GM20431 (cell line): ENCODE data around the gene ANKRD1.

ENCODE experiments used
- in situ Hi-C: fragments of 300-500 bp; cut with MseI, MboI; formaldehyde crosslinking; loops from one replicate; pipeline ENCODE4 v1.15.0; 2020; ENCODE audit warnings: low sequenced_read_pairs; ENCODE audit not compliant: unreplicated experiment

ANKRD1 gene

DNA sequence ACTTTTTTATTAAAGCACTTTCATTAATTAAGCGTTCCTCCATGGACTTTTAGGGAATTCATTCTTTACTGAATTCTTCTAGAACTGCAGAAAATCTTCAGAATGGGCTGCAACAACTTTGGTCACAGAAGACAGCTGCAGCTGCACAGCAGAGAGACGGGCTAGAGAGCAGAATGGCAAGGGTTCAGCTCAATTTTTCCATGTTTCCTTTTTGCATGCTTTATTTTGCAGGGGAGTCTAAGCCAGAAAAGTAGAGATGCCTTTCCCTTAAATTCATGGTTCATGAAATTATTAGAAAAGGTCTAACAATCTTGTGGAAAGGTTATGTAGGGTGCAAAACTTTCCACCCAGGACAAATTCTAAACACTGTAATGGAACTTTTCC, 15.4 kb upstream of the ANKRD1 start:
- in situ Hi-C loops = no loop called here

DNA sequence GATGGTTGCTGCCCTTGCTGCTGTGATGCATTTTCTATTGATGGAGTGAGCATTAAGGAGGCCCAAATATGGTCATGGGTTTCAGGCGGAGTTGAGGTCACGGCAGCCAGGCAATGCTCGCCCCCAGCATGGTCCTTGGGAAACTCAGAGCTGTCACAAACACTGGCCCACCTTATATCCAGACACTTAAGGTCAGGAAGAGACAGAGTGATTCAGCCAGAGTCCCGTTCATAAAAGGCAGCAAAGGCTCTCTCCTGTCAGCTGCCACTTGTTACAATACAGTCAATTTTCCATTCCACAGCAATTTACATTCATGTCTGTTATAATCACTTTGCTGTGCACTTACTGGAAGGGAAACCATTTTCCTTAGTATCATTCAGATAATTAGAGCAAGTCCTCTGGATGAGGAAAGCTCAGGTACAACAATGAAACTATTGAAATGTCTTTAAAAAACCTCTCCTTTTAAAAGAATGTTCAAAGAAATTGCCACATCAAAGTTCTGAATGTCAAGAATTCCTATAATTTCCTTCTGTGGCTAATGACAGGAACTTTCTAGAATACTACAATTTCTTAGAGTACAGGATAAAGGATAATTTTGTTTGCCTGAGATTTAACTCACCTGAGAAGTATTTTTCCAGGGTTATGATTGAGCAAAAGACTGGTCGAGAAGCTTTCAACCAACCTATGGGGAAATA, 14.8 kb upstream of the ANKRD1 start:
- in situ Hi-C loops = no loop called here

DNA sequence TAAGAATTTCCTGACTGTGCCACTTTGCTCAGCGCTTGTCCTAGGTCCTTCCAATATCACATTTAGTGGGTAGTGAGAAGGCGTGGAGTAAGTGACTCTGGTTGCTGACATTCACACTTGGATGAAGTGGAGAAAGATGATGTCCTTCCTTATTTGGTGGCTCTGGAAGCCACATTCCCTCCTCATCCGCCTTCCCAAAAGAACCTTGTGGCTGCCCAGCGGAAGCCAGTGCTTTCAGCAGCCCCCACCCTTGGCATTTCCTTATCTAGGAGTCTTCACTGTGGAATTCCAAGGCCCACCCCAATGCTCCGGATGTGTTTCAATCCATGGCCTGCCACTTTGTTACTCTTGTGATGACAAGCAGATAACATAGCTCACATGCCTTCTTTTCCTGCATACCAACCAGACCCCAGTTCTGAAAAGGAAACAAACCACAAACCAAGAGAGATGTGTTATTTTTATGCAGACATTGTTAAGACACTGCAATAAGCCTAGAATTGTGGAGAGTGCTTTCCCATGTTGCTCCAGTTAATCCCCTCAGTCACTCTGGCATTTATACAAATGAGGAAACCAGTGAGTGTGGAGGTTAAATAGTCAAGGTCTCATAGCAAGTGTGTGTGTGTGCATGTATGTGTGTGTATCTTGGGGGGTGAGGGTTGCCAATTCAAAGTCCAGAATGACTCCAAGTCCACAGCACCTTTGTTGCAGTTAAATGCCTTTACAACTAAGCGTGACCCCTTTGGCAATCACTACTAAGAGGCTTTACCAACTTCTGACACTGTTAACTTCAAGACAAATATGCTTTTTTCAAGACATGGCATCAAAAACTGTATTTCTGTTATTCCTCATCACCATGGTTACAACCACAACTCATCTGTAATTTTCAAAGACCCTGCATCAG, 10.3 kb upstream of the ANKRD1 start:
- in situ Hi-C loops = no loop called here

DNA sequence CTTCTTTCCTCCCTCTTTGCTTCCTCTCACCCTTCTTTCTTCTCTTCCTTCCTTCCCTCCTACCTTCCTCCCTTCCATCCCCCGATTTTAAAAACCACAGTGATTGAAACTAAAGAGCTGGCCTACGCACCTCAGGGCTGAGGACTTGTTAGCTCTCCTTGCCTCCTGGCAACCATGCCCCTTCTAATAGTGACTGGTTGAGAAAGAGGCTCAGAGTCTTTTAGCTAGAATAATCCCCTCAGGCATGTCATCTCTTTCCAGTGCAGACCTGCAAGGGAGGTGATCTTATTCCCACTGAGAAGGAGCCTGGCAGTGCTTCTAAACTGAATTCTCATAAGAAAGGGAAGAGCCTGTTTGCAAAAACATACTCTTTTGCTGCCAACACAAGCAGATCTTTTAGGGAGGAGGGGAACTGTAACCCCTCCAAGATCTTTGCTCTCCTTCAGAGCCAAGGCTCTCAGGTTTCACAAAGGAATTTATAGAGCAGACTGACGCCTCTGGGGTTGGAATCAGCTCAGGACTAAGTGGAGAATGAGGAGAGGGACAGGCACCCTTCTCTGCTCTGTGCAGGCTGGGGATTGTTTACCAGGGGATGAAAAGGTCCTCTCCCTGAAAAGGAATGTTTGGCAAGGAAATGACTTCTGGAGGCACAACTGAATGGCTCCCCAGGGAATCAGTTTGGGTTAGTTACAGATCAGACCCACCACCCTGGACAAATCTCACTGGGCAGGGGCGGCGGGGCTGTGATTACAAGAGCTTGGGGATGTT, 9.4 kb upstream of the ANKRD1 start:
- in situ Hi-C loops = no loop called here

DNA sequence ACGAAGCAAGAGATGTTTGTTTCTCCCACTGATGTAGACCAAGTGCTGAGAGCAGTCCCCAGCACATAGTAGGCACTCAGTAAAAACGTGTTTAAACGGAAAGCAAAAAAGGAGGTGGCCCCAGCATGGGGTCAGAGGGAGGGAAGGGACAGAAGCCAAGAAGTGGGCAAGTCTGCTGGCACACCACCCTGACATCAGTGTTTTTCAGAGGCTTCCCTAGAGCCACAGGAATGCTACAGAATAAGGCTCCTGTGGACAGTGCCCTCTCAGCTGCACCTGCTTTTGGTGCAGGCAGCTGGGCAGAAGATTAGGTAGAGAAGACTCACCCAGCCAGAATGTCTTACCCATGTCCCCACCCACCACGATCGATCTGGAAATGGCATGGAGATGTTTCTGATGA, 8.3 kb upstream of the ANKRD1 start:
- in situ Hi-C loops = no loop called here

DNA sequence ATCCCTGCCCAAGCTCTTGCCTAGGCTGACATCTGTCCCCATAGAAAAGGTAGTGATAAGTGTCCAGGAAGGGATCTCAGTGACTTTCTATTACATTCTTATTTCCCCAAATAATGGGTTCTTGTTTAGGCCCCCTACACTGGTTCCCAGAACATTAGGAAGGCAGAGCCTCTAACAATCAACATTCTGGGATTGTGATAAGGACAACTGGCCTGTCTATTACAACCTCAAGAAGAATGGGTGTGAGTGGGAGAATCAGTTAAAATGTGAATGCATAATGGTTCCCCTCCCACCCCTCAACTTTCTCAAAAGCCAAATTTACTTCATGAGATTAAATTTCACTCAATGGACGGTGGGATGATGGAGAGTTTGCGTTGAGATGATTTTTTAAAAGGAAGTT, 6.4 kb upstream of the ANKRD1 start:
- in situ Hi-C loops = no loop called here

DNA sequence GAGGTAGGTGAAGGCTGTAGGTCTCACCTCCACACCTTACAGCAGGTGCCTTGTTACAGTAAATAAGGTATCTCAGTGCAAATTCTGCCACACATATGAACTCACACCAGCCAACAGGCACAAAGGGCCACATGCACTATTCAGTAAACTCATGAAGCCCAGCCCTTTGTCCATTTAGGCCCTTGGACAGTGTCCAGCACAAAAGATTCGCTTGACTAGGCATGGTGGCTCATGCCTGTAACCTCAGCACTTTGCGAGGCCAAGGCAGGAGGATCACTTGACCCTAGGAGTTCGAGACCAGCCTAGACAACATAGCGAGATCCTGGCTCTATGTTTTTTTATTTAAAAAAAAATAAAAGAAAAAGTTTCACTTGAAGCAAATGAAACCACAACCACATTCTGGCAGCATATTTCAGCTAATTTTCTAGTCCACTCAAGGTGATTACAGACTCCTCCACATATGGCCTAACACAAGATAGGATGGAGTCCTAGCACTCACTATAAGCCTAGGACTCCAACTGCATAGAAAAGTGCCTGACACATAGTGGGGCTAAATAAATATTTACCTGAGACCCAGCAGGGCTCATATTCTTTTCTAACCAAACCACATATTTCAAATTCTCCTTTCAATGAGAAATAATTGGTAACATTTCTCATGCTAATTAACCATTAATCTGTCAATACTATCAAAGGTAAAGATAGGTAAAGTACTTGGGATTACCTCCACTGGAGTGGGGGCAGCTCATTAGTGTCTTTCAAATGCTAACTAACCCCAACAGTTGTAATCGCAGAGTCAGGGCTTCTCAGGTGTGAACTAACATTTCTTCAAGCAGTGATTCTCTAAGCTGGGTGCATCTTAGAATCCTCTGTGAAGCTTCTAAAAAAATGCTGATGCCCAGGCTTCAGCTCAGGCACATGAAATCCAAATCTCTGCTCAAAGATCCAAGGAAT, 4.5 kb upstream of the ANKRD1 start:
- in situ Hi-C loops = no loop called here

DNA sequence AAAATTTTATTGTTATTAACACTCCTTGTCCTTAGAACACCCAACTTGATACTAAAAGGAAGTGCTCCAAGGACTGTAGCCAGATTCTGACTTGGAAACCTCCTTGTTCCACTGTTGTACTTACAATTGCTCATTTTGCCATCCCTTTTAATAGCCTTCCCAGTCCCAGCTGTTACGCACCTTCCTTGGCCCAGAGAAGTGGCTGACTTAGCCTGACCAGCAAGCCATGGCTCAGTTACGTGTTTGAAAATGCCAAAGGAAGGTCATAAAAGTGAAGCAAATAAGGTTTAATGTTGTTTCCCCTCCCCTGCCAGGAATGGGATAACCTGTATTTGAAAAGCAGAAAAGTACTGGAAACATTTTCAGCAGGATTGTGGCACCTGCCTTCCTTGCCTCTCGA, 3.7 kb upstream of the ANKRD1 start:
- in situ Hi-C loops = loop anchor here (25.0 kb wide), 1 partner anchor 363 kb away; no protein-coding TSS in a partner anchor

DNA sequence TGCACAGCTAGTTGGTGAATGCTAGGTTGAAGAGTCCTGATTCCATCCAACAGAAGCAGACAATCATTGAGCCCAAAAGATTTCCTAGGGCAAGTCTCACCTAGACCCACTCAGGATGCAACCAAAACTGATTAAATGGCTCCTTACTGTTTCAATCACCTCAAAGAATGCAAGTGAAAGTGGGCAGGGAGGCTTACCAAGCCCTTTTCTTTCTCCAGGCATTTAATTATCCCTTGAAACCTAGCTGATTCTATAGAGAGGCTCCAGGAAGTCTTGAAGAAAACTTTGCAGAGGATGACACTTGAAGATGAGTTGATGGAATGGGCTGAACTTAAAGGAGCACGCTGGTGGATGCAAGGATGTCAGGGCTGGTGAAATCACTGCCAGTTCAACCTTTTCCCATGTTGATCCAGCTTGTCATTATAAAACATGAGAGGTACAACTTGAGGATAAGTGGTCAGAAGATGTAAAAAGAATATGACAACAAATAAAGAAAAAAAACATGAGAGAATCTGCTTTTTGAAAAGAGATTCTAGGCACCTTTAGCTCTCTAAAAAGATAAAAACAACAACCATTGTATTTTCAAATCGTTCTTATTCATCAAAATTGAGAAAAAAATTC, 2.3 kb upstream of the ANKRD1 start:
- in situ Hi-C loops = loop anchor here (25.0 kb wide), 1 partner anchor 364 kb away; no protein-coding TSS in a partner anchor

DNA sequence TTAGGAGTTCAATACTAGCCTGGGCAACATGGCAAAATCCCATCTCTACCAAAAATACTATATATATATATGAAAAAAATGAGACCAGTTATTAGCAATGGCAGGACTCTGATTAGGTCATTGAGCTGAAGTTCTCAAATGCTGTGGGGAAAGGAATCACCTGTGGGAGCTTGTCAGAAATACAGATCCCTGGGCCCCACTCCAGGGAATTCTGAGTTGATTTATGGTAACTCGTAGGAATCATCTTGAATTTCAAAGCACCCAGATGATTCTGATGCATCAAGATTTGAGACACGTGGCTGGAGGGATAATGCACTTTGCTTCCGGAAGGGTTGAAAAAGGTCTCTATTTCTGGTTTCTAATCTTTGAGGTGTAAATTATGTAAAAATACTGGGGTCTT, 1.0 kb upstream of the ANKRD1 start:
- in situ Hi-C loops = loop anchor here (25.0 kb wide), 1 partner anchor 365 kb away; no protein-coding TSS in a partner anchor

DNA sequence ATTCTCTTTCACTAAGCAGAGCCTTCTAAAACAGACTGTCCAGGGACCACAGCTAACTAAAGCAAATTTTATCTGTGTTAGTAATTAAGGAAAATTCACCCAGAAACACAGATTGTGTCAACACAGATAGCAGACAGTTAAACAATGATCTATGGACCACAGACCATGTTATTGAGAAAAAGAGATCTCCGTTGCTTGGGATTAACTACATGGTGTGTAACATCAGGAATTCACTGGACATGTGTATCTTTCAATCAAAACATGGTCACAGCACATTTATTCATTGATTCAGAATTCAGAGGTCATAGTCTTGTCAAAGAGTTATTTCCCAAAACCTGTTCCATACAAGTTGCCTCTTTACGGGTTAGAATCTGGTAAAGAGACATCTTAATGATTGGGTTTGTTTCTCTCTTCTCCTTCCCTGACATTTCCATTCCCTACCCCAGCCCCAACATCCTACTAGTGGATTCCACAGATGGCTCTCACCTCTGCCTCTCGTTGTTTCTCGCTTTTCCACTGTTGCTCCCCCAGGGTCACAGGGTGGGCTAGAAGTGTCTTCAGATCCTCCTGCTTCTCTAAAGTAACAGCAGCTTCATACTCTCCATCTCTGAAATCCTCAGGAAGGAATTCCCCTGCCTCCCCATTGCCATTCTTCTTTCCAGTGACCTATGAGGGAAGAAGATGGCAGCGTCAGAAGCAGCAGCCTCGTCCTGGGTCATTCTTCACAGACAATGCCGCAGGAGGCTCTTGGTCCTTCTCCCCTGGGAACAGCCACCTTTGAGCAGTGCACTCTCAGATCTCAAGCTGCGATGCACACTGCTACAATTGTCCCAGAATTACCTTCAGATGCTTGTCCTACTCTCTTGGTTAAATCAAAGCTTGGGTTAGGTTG, 958 bp downstream of the ANKRD1 start:
- in situ Hi-C loops = loop anchor here (25.0 kb wide), 1 partner anchor 367 kb away; no protein-coding TSS in a partner anchor

DNA sequence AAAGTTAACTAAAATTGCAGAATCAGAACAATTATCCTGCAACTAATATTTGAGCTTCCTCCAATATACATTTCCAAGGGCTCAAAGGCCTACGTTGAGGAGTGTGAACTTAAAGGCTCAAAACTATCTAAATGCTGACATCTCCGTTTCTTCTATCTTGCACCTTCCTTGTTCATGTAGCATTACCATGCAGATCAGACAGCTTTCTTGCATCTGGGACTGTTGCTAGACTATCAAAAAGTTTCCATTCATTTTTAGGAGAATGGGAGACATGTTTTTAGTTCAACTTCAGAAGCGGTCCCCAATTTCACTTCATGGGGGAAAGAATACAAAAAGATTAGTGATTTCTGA, 2.9 kb downstream of the ANKRD1 start:
- in situ Hi-C loops = loop anchor here (25.0 kb wide), 1 partner anchor 369 kb away; no protein-coding TSS in a partner anchor

DNA sequence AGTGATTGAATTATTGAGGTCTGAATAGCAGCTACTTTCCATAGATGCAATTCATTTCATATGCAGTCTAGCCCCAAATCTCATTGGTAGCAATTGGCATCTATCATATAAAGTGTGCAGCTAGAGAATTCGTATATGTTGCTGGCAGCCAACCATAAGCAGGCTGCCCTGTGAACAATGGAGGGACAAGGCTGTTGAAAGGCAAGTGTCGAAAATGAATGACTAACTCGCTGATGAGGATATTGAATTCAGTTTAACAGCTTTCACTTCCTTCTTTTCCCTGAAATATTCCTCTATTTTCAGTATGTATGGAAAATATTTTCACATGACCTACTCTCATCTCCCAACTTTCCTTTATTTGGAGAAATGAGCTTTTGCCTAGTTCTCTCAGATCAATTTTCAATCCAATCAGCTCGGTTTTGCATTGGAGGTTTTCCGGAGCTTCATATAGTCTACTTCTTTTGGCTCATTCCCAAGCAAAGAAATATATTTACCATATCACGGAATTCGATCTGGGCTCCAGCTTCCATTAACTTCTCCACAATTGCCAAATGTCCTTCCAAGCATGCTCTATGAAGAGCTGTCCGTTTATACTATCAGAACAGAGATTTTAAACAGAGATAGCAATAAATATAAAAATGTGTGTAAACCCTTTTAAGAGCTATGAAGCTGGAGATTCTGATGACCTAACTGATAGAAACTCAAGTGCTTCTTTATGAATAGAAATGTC, 3.5 kb downstream of the ANKRD1 start:
- in situ Hi-C loops = loop anchor here (25.0 kb wide), 1 partner anchor 370 kb away; no protein-coding TSS in a partner anchor

DNA sequence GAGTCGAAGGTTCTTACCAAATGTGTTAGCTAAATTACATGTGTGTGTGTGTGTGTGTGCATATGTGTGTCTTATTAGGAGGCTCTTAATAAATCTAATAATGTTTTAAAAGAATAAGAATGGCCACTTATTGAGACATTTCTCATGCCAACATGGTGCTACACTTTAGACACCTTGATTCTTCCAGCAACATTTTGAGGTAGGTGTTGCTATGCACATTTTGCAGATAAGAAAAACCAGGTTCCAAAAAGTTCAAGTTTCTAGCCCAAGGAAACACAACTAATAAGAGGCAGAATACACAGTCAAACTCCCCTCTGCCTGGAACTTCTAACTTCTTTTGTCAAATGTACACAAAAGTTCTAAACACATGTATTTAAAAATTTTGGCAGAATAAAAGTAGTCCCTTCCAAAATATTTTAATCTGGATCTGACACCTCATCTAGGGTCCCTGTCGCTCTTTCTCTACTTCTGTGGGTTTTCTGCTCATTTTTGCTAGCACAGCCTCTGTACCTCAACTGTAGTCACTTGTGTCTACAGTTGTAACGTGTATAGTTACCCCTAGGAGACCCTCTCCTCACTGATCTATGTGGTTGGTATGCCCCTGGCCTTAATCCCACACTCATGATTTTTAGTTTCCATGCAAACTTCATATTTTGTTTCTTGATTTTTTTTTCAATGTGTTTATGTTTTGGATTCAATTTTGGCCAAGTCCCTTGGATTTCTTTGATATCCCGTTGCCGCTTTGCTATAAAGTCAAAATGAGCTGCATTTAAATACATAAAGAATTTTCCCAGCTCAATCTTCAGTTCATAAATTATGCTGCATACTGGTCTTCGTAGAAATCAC, 4.3 kb downstream of the ANKRD1 start:
- in situ Hi-C loops = loop anchor here (25.0 kb wide), 1 partner anchor 371 kb away; no protein-coding TSS in a partner anchor

DNA sequence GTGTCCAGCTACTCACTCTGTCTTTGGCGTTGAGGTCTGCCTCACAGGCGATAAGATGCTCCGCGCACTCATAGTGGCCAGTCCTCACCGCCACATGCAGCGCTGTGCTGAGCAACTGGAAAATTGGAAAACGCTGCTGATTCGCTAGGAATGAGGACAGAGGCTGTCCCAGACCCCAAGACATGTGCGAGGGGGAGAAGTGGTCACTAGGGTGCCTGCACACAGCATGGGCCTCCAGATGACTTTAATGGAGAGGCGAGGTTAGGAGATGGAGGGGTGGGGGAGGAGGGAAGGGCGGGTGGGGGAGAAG, 5.2 kb downstream of the ANKRD1 start:
- in situ Hi-C loops = loop anchor here (25.0 kb wide), 1 partner anchor 372 kb away; no protein-coding TSS in a partner anchor

DNA sequence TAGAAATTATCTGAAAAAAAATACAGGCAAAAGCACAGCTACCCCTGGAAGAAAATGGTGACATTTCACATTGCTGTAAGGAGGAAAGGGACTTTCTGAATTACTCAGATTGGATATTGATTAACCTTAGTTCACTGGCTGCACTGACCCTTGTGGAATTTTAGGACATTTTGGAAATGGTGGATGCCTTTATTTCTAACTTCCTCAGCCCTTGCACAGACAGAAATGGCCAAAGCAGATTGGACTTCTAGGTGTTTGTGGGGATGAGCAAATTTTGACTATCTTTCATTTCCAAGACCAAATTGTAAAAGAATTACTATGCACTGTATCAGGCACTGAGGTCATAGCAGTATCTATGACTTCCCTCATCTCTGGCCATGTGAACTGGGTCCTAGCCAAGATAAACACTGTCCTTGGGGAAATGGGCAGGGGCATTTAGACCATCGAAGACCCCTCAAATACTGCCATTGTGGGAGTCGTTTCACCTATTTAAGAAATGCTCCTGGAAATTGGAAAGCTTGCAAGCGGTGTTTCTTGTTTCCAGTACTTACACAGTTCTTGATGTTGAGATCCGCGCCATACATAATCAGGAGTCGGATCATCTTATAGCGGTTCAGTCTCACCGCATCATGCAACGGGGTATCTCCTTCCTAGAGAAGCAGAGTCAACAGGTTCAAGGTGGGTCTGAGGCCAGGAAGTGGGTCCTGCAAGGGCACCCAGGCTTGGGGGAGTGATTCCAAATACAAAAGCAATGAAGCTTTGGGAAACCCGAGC, 5.7 kb downstream of the ANKRD1 start:
- in situ Hi-C loops = loop anchor here (25.0 kb wide), 1 partner anchor 372 kb away; no protein-coding TSS in a partner anchor
